ENCODE data around the gene OTOG.

OTOG gene

GRCh38 chr11:17547051-17547577 is at the start of gene OTOG (continued):
- TF ChIP-seq ZNF596 (tag by site-specific recombination; IDR thresholded peaks at IDR 0.05) (no peak), ZNF529 (tag by site-specific recombination; IDR thresholded peaks at IDR 0.05; ENCODE audit: insufficient replicate concordance) (peak; percentile 86), ZNF138 (tag by site-specific recombination; IDR thresholded peaks at IDR 0.05; ENCODE audit: borderline replicate concordance) (no peak), ZNF335 (tag by site-specific recombination; conservative IDR thresholded peaks at IDR 0.05) (peak; percentile 68), GLIS2 (tag by site-specific recombination; IDR thresholded peaks at IDR 0.05) (peak; percentile 71), GLI4 (tag by site-specific recombination; IDR thresholded peaks at IDR 0.05) (no peak), ZXDB (tag by site-specific recombination; IDR thresholded peaks at IDR 0.05) (no peak), ZNF624 (tag by site-specific recombination; IDR thresholded peaks at IDR 0.05) (no peak), KLF10 (tag by site-specific recombination; IDR thresholded peaks at IDR 0.05) (0 out of 2 replicates have a peak, but pooled peaks have one; percentile 40), AEBP2 (tag by site-specific recombination; IDR thresholded peaks at IDR 0.05; ENCODE audit: borderline replicate concordance) (no peak), SP3 (tag by site-specific recombination; IDR thresholded peaks at IDR 0.05) (peak; percentile 51), ZNF639 (tag by site-specific recombination; IDR thresholded peaks at IDR 0.05) (no peak), ZNF600 (tag by site-specific recombination; IDR thresholded peaks at IDR 0.05) (no peak), ZNF146 (tag by site-specific recombination; IDR thresholded peaks at IDR 0.05) (no peak), ZNF350 (tag by site-specific recombination; IDR thresholded peaks at IDR 0.05) (no peak), ZIC2 (tag by site-specific recombination; IDR thresholded peaks at IDR 0.05) (peak; percentile 93), MZF1 (tag by site-specific recombination; IDR thresholded peaks at IDR 0.05; ENCODE audit: borderline replicate concordance) (peak; percentile 23; the same call in 1 of the 2 replicates), MEIS1 (CRISPR knock-in tag; IDR thresholded peaks at IDR 0.05; ENCODE audit: borderline replicate concordance) (no peak), KLF9 (tag by site-specific recombination; IDR thresholded peaks at IDR 0.05; ENCODE audit: low read depth) (no peak), PRDM1 (tag by site-specific recombination; IDR thresholded peaks at IDR 0.05) (no peak), ZNF549 (tag by site-specific recombination; IDR thresholded peaks at IDR 0.05) (no peak), ZBTB8A (tag by site-specific recombination; IDR thresholded peaks at IDR 0.05) (peak; percentile 54), ZNF629 (tag by site-specific recombination; IDR thresholded peaks at IDR 0.05) (peak; percentile 18; the same call in 1 of the 2 replicates), ZNF561 (tag by site-specific recombination; IDR thresholded peaks at IDR 0.05; ENCODE audit: borderline replicate concordance) (peak; percentile 43; the same call in 1 of the 2 replicates), ZBTB48 (tag by site-specific recombination; IDR thresholded peaks at IDR 0.05) (peak; percentile 74), GLIS1 (tag by site-specific recombination; IDR thresholded peaks at IDR 0.05) (peak; percentile 84), SP2 (tag by site-specific recombination; IDR thresholded peaks at IDR 0.05) (peak; percentile 69)
- TF ChIP-seq, protein P1, sequence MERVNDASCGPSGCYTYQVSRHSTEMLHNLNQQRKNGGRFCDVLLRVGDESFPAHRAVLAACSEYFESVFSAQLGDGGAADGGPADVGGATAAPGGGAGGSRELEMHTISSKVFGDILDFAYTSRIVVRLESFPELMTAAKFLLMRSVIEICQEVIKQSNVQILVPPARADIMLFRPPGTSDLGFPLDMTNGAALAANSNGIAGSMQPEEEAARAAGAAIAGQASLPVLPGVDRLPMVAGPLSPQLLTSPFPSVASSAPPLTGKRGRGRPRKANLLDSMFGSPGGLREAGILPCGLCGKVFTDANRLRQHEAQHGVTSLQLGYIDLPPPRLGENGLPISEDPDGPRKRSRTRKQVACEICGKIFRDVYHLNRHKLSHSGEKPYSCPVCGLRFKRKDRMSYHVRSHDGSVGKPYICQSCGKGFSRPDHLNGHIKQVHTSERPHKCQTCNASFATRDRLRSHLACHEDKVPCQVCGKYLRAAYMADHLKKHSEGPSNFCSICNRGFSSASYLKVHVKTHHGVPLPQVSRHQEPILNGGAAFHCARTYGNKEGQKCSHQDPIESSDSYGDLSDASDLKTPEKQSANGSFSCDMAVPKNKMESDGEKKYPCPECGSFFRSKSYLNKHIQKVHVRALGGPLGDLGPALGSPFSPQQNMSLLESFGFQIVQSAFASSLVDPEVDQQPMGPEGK (tag by site-specific recombination; IDR thresholded peaks at IDR 0.05) = peak; percentile 61; the same call in 1 of the 2 replicates
- TF ChIP-seq, protein P2, sequence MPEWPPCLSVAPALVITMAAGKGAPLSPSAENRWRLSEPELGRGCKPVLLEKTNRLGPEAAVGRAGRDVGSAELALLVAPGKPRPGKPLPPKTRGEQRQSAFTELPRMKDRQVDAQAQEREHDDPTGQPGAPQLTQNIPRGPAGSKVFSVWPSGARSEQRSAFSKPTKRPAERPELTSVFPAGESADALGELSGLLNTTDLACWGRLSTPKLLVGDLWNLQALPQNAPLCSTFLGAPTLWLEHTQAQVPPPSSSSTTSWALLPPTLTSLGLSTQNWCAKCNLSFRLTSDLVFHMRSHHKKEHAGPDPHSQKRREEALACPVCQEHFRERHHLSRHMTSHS (tag by site-specific recombination; IDR thresholded peaks at IDR 0.05) = no peak
- TF ChIP-seq, protein P3, sequence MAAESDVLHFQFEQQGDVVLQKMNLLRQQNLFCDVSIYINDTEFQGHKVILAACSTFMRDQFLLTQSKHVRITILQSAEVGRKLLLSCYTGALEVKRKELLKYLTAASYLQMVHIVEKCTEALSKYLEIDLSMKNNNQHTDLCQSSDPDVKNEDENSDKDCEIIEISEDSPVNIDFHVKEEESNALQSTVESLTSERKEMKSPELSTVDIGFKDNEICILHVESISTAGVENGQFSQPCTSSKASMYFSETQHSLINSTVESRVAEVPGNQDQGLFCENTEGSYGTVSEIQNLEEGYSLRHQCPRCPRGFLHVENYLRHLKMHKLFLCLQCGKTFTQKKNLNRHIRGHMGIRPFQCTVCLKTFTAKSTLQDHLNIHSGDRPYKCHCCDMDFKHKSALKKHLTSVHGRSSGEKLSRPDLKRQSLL (tag by site-specific recombination; IDR thresholded peaks at IDR 0.05) = no peak

Data from HEK293 (cell line).